Prostate gland (tissue), 2 donors: ENCODE measurements around the gene KRTAP4-16. TPM values are rescaled to one million over a fixed set of nuclear protein-coding genes. Genes with fewer than 3 reads are reported as not detected.

ENCODE experiments used
- DNase-seq: peaks from one replicate; pipeline ENCODE4 v3.0.0-alpha.2; 2019; ENCODE audit warnings: low spot score
- H3K27ac ChIP-seq, 2 donors: fragments of 200-600 bp; sonication (generic); 2 replicates each; pipeline ENCODE4 v1.5.1; 2017 to 2019
- H3K27me3 ChIP-seq: fragments of 200-600 bp; sonication (generic); replicated peaks from 2 replicates; pipeline ENCODE4 v1.5.1; 2019; ENCODE audit not compliant: insufficient read depth
- H3K36me3 ChIP-seq, 2 donors: fragments of 200-600 bp; sonication (generic); 1 replicate in 1 of 2; 2 replicates in 1 of 2; pipeline versions ENCODE4 v1.5.1 to v1.8.1; 2017 to 2019
- H3K4me1 ChIP-seq: fragments of 200-600 bp; sonication (generic); replicated peaks from 2 replicates; pipeline ENCODE4 v1.5.1; 2019
- H3K4me3 ChIP-seq, 2 donors: fragments of 200-600 bp; sonication (generic); 2 replicates each; pipeline ENCODE4 v1.5.1; 2017 to 2019
- H3K9me3 ChIP-seq: fragments of 200-600 bp; sonication (generic); 2 replicates; pipeline ENCODE4 v1.5.1; 2017
- POLR2A ChIP-seq: fragments of 450-650 bp; IDR thresholded peaks from one replicate; pipeline ENCODE4 v1.6.1; 2016; ENCODE audit warnings: antibody characterized with exemption, mild to moderate bottlenecking
- POLR2AphosphoS5 ChIP-seq: sonication (generic); formaldehyde crosslinking; IDR thresholded peaks from one replicate; pipeline ENCODE4 v1.6.1; 2017; ENCODE audit warnings: antibody characterized with exemption
- WGBS: methylation state at CpG from one replicate; pipeline ENCODE4 v1.1.5; 2018; 5-methylcytosine and 5-hydroxymethylcytosine counted together
- intact Hi-C: fragments of 100-400 bp; cut with DNase I; formaldehyde crosslinking; loops from one replicate; pipeline ENCODE4 v1.14.2; 2022
- total RNA-seq, 2 donors: library from RNA; depleted of rRNA; stranded (reverse); fragments of >200 nt; gene quantifications; one replicate each; pipeline ENCODE4 v1.1.0, GENCODE V29; 2016
- TF ChIP-seq, protein P1 (sequence below), 4 experiments: fragments of 200-600 bp in 2 of 4; fragments of 450-650 bp in 2 of 4; sonication (generic) in 2 of 4; IDR thresholded peaks; 1 replicate in 3 of 4; 2 replicates in 1 of 4; pipeline ENCODE4 v1.5.1; 2016 to 2019; ENCODE audit warnings: antibody characterized with exemption in 4 of 4, mild to moderate bottlenecking in 2 of 4, moderate library complexity in 2 of 4

The KRTAP4-16 gene
- total RNA-seq, 2 donors from 2014 or later, result not detected

DNA sequence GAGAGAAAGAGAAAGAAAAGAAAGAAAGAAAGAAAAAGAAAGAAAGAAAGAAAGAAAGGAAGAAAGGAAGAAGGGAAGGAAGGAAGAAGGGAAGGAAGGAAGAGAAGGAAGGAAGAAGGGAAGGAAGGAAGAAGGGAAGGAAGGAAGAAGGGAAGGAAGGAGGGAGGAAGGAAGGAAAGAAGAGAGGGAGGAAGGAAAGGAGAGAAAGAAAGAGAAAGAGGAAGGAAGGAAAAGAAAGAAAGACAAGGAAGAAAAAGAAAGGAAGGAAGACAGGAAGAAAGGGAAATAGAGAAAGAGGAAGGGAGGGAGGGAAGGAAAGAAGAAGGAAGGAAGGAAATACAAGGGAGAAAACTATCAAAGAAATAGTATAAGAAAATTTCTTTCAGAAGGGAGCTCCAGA lies 25.2 kb downstream of the KRTAP4-16 start:
- no peaks in the 10 kb centered on the region for H3K4me1 ChIP-seq
- intact Hi-C loops, result no loop called here
- no peaks in the 10 kb centered on the region for H3K36me3 ChIP-seq
- no peak overlapping the region for H3K4me3 ChIP-seq
- H3K27ac ChIP-seq, result no peak overlapping the region
- H3K27me3 ChIP-seq, result no peaks in the 10 kb centered on the region
- H3K9me3 ChIP-seq, result no peaks in the 10 kb centered on the region
- TF ChIP-seq, protein P1, sequence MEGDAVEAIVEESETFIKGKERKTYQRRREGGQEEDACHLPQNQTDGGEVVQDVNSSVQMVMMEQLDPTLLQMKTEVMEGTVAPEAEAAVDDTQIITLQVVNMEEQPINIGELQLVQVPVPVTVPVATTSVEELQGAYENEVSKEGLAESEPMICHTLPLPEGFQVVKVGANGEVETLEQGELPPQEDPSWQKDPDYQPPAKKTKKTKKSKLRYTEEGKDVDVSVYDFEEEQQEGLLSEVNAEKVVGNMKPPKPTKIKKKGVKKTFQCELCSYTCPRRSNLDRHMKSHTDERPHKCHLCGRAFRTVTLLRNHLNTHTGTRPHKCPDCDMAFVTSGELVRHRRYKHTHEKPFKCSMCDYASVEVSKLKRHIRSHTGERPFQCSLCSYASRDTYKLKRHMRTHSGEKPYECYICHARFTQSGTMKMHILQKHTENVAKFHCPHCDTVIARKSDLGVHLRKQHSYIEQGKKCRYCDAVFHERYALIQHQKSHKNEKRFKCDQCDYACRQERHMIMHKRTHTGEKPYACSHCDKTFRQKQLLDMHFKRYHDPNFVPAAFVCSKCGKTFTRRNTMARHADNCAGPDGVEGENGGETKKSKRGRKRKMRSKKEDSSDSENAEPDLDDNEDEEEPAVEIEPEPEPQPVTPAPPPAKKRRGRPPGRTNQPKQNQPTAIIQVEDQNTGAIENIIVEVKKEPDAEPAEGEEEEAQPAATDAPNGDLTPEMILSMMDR (IDR thresholded peaks at IDR 0.05), result no peak
- no peak for TF ChIP-seq POLR2A
- DNase-seq, result no peak

DNA sequence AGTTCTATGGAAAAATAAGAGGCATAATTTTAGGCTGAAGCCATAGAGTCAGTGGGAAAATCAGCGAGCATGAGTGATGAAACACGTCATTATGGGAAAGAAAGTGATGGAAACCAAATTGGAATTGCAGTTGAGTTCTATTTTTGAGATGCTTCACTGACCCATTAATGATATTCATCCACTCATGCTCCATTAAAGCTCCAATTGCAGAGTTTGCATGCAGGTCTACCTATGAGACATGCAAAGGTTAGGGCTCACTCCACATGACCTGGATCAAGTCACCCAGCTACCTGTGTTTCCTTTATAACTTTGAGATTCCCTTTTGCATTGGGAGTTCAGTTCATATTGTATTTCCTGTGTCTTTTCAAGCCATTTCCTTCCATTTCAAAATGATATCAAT lies 28.3 kb downstream of the KRTAP4-16 start:
- 90% methylated on average over 2 of the region's 2 CpGs for WGBS

DNA sequence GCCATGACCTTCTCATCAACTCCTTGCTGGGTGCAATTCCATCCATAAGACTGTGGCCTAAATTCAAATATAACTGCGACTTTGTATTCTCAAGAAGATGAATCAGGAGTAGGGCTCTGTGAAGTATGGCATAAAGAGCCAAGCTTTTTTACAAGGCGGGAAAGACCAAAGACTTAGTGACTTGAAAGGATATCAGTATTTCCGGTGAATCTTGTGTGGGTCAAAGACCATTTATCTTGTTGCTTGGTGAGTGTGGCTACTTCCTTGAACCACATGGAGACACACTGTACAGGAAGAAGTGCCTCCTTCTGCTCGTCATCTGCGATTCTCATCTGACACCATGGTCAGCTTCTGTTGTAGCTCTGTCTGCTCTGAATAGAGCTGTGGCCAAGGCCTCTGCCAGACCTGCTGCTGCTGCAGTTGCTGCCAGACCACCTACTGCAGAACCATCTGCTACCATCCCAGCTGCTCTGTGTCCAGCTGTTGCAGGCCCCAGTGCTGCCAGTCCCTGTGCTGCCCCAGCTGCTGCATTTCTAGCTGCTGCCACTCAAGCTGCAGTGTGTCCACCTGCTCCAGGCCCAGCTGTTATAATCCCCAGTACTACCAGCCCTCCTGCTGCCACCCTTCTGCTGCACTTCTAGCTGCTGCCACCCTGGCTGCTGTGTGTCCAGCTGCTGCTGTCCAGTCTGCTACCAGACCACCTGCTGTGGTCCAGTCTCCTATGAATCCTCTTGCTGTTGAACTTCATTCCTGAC lies 30.2 kb downstream of the KRTAP4-16 start:
- WGBS, result 88% methylated on average over 5 of the region's 5 CpGs
- Histone ChIP-seq H3K4me3 (no peak overlapping the region), H3K27ac (no peak overlapping the region), H3K27me3 (no peaks in the 10 kb centered on the region), H3K9me3 (no peaks in the 10 kb centered on the region), H3K36me3 (no peaks in the 10 kb centered on the region), H3K4me1 (no peaks in the 10 kb centered on the region)
- DNase-seq, result no peak
- intact Hi-C loops, result no loop called here
- TF ChIP-seq POLR2A (no peak), POLR2AphosphoS5 (no peak)
- TF ChIP-seq, protein P1 (IDR thresholded peaks at IDR 0.05), result no peak

More for the DNA sequence above, 28.3 kb downstream of the KRTAP4-16 start:
- Histone ChIP-seq H3K36me3 (no peaks in the 10 kb centered on the region), H3K9me3 (no peaks in the 10 kb centered on the region), H3K27me3 (no peaks in the 10 kb centered on the region), H3K4me1 (no peaks in the 10 kb centered on the region), H3K27ac (no peak overlapping the region), H3K4me3 (no peak overlapping the region)
- DNase-seq, result no peak
- intact Hi-C loops, result no loop called here
- TF ChIP-seq POLR2A (no peak), POLR2AphosphoS5 (no peak)
- TF ChIP-seq, protein P1 (IDR thresholded peaks at IDR 0.05), result no peak

DNA sequence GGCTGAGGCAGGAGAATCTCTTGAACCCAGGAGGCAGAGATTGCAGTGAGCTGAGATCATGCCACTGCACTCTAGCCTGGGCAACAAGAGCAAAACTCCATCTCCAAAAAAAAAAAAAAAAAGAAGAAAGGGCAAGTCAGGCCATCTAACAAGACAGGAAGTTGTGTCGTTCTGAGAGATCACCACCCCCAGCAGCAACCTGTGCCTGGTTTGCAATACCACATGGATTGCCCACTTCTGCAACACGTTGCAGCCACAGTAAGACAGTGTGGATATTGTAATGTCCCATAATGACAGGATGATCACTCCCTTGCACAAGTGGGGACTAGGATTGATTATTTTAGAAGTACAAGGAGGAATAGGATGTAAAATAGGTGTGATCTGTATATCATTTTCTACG lies 33.0 kb downstream of the KRTAP4-16 start:
- no peak for DNase-seq
- TF ChIP-seq POLR2A, result no peak
- TF ChIP-seq, protein P1 (IDR thresholded peaks at IDR 0.05), result no peak
- Histone ChIP-seq H3K4me1 (no peaks in the 10 kb centered on the region), H3K36me3 (no peaks in the 10 kb centered on the region), H3K9me3 (no peaks in the 10 kb centered on the region), H3K4me3 (no peak overlapping the region), H3K27ac (no peak overlapping the region), H3K27me3 (no peaks in the 10 kb centered on the region)
- WGBS, result 89% methylated on average over 3 of the region's 3 CpGs
- intact Hi-C loops, result no loop called here

DNA sequence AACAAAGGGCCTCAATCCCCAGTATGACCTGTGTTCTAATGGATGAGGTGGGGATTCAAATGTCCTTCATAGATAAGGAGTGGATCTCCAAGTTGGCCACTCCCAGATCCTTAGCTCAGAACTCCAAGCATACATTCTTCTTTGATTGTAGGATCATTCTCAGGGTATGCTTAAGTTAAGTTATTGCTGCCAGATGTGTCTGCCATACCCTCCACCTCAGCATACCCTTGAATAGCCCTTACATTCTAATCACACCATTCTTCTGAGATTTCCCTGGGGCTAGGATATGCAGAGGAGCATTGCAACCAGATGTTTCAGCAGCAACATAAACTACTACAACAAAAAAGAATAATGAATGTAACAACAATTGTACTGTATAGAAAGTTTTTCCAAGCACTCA lies 34.7 kb downstream of the KRTAP4-16 start:
- DNase-seq, result no peak
- no peak overlapping the region for H3K4me3 ChIP-seq
- no peaks in the 10 kb centered on the region for H3K27me3 ChIP-seq
- intact Hi-C loops, result no loop called here
- H3K4me1 ChIP-seq, result no peaks in the 10 kb centered on the region
- H3K27ac ChIP-seq, result no peak overlapping the region
- no peaks in the 10 kb centered on the region for H3K9me3 ChIP-seq
- no peaks in the 10 kb centered on the region for H3K36me3 ChIP-seq
- TF ChIP-seq POLR2AphosphoS5 (no peak), POLR2A (no peak)
- TF ChIP-seq, protein P1 (IDR thresholded peaks at IDR 0.05), result no peak
